ENCODE results near the gene POLR3H. TPM values are rescaled to one million over a fixed set of nuclear protein-coding genes. Genes with fewer than 3 reads are reported as not detected.
A peak's percentile ranks its signal among the peaks of the same experiment; 100 is the strongest.

POLR3H gene
- total RNA-seq, 1 donor, result 27.7 TPM

GRCh38 chr22:41526226-41526829, 17.9 kb downstream of the POLR3H start:
- TF ChIP-seq CTCF (IDR thresholded peaks at IDR 0.05; ENCODE audit: insufficient read depth, low read length), result no peak
- no peak for DNase-seq (ENCODE audit: low read depth)
- no peak overlapping the region for H3K4me3 ChIP-seq (ENCODE audit: low read depth, low read length)

GRCh38 chr22:41525450-41526225, 18.6 kb downstream of the POLR3H start:
- TF ChIP-seq CTCF (IDR thresholded peaks at IDR 0.05; ENCODE audit: insufficient read depth, low read length), result no peak
- H3K4me3 ChIP-seq (ENCODE audit: low read depth, low read length), result no peak overlapping the region
- DNase-seq (ENCODE audit: low read depth), result no peak

GRCh38 chr22:41524809-41525449, 19.3 kb downstream of the POLR3H start:
- H3K4me3 ChIP-seq (ENCODE audit: low read depth, low read length), result no peak overlapping the region
- no peak for DNase-seq (ENCODE audit: low read depth)
- TF ChIP-seq CTCF (IDR thresholded peaks at IDR 0.05; ENCODE audit: insufficient read depth, low read length), result no peak

GRCh38 chr22:41524251-41524661, 20.0 kb downstream of the POLR3H start:
- TF ChIP-seq CTCF (IDR thresholded peaks at IDR 0.05; ENCODE audit: insufficient read depth, low read length), result no peak
- no peak overlapping the region for H3K4me3 ChIP-seq (ENCODE audit: low read depth, low read length)
- DNase-seq (ENCODE audit: low read depth), result peak; percentile 75

GRCh38 chr22:41523464-41524221, 20.6 kb downstream of the POLR3H start:
- no peak for TF ChIP-seq CTCF (IDR thresholded peaks at IDR 0.05; ENCODE audit: insufficient read depth, low read length)
- H3K4me3 ChIP-seq (ENCODE audit: low read depth, low read length), result no peak overlapping the region
- DNase-seq (ENCODE audit: low read depth), result peak; percentile 65

GRCh38 chr22:41522813-41523212, 21.5 kb downstream of the POLR3H start:
- no peak overlapping the region for H3K4me3 ChIP-seq (ENCODE audit: low read depth, low read length)
- no peak for DNase-seq (ENCODE audit: low read depth)
- TF ChIP-seq CTCF (IDR thresholded peaks at IDR 0.05; ENCODE audit: insufficient read depth, low read length), result no peak
